Limb (tissue), 2 donors: ENCODE measurements around the gene FGF19.
A peak's percentile ranks its signal among the peaks of the same experiment; 100 is the strongest.
"Not testable (repeated sequence)": the region's sequence is repeated elsewhere in the genome, so short reads cannot be mapped to it uniquely, and the experiment has no call there.

Experiments used
- DNase-seq, 2 donors: peaks; one replicate each; pipeline ENCODE4 v3.0.0-alpha.2; 2016; ENCODE audit errors: extremely low spot score in 2 of 2

The FGF19 gene

GRCh38 chr11:69696749-69697468 is 6.9 kb downstream of the FGF19 start:
- DNase-seq: no peak

GRCh38 chr11:69695995-69696394 is 7.8 kb downstream of the FGF19 start:
- DNase-seq: not testable (repeated sequence)

GRCh38 chr11:69695581-69695980 is 8.2 kb downstream of the FGF19 start:
- DNase-seq: no peak

GRCh38 chr11:69694781-69695180 is 9.0 kb downstream of the FGF19 start:
- DNase-seq: no peak

- no peak for DNase-seq
Observed at GRCh38 chr11:69692422-69692821, 11.4 kb downstream of the FGF19 start.

GRCh38 chr11:69691463-69691862 is 12.4 kb downstream of the FGF19 start:
- no peak for DNase-seq

GRCh38 chr11:69689484-69690319 is 14.1 kb downstream of the FGF19 start:
- DNase-seq: no peak

GRCh38 chr11:69687969-69688771 is 15.7 kb downstream of the FGF19 start:
- not testable (repeated sequence) for DNase-seq

GRCh38 chr11:69686856-69687255 is 17.0 kb downstream of the FGF19 start:
- DNase-seq: no peak

- DNase-seq: no peak
Observed at GRCh38 chr11:69686452-69686851, 17.4 kb downstream of the FGF19 start.

- DNase-seq: no peak
Observed at GRCh38 chr11:69685348-69685747, 18.5 kb downstream of the FGF19 start.

- no peak for DNase-seq
Observed at GRCh38 chr11:69684651-69685050, 19.2 kb downstream of the FGF19 start.

GRCh38 chr11:69683764-69684333 is 20.0 kb downstream of the FGF19 start:
- DNase-seq: no peak

- no peak for DNase-seq
Observed at GRCh38 chr11:69682681-69683326, 21.0 kb downstream of the FGF19 start.

GRCh38 chr11:69682221-69682620 is 21.6 kb downstream of the FGF19 start:
- no peak for DNase-seq

GRCh38 chr11:69680688-69681087 is 23.1 kb downstream of the FGF19 start:
- no peak for DNase-seq

GRCh38 chr11:69677749-69678148 is 26.1 kb downstream of the FGF19 start:
- no peak for DNase-seq

GRCh38 chr11:69674886-69675714 is 28.7 kb downstream of the FGF19 start, which contains the start of gene LTO1:
TSS of gene LTO1 (minus strand) at chr11:69675353. CDS start at chr11:69675239, 114 bp downstream.
- DNase-seq: peak; percentile 95 to 99

- peak in 1 of 2 donors; percentile 60 for DNase-seq
Observed at GRCh38 chr11:69674267-69674885, 29.4 kb downstream of the FGF19 start.
